Subcutaneous adipose tissue (tissue), 4 donors: Measurements from ENCODE around the gene HBG1. TPM values are rescaled to one million over a fixed set of nuclear protein-coding genes. Genes with fewer than 3 reads are reported as not detected.

Experiments
- total RNA-seq, 4 donors: library from RNA; depleted of rRNA; stranded (reverse); fragments of >200 nt; gene quantifications; one replicate each; pipeline ENCODE4 v1.1.0, GENCODE V29; 2016
- TF ChIP-seq, protein P1 (sequence below): fragments of 450-650 bp; IDR thresholded peaks from one replicate; pipeline ENCODE4 v1.5.1; 2016; ENCODE audit warnings: low read depth, mild to moderate bottlenecking, control low read depth, antibody characterized with exemption, moderate library complexity

The HBG1 gene
- total RNA-seq, 4 donors from 2014 or later = not detected

DNA sequence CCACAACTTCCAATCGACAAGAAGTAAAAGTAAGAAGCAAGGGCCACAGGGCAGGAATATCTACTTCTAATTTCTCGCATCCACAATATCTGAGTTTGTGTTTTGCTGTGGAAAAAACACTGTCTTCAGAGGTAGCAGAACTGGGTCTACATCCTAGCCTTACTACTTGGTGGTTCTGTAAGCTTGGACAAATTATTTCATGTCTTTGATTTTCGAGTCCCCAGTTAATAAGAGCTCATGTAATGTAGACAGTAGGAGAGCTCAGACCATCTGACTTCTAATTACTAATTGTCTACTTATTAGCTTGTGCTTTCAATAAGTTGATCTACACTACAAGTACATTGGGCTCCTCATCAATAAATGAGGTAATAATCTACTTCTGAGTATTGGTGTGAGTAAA lies 33.4 kb upstream of the HBG1 start:
- TF ChIP-seq, protein P1, sequence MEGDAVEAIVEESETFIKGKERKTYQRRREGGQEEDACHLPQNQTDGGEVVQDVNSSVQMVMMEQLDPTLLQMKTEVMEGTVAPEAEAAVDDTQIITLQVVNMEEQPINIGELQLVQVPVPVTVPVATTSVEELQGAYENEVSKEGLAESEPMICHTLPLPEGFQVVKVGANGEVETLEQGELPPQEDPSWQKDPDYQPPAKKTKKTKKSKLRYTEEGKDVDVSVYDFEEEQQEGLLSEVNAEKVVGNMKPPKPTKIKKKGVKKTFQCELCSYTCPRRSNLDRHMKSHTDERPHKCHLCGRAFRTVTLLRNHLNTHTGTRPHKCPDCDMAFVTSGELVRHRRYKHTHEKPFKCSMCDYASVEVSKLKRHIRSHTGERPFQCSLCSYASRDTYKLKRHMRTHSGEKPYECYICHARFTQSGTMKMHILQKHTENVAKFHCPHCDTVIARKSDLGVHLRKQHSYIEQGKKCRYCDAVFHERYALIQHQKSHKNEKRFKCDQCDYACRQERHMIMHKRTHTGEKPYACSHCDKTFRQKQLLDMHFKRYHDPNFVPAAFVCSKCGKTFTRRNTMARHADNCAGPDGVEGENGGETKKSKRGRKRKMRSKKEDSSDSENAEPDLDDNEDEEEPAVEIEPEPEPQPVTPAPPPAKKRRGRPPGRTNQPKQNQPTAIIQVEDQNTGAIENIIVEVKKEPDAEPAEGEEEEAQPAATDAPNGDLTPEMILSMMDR = no peak

DNA sequence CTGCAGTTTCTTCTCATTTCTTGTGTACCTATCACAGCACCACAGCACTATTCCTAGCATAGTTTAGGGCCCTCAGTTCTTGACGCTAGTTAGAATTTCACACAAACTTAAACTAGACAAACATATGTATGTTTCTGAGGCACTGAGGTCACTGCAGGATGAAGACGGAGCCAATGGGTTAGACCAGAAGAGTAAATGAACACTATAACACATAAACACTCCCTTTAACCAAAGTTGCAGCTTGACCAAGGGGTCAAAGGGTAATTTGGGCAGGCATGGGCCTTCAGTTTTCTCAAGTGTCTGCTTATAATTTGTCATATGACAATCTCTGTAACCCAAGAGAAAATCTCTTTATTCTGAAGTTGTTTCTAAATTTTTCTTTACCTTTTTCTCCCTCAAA lies 33.0 kb upstream of the HBG1 start:
- TF ChIP-seq, protein P1 = no peak

DNA sequence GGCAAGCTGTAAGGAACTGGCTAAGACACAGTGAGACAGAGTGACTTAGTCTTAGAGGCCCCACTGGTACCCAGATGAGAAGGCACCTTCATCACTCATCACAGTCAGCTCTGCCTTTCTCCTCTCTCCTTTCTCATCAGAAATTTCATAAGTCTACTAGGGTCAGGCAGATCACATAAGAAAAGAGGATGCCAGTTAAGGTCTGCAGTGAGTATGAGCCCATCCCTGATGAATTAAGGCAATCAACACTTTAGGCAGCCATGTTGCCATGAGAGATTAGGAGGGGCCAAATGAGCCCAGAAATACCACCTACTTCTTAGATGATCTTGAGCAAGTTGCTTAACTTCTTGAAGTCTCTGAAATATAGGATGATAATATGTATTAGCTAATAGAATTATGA lies 31.9 kb upstream of the HBG1 start:
- TF ChIP-seq, protein P1 = no peak

DNA sequence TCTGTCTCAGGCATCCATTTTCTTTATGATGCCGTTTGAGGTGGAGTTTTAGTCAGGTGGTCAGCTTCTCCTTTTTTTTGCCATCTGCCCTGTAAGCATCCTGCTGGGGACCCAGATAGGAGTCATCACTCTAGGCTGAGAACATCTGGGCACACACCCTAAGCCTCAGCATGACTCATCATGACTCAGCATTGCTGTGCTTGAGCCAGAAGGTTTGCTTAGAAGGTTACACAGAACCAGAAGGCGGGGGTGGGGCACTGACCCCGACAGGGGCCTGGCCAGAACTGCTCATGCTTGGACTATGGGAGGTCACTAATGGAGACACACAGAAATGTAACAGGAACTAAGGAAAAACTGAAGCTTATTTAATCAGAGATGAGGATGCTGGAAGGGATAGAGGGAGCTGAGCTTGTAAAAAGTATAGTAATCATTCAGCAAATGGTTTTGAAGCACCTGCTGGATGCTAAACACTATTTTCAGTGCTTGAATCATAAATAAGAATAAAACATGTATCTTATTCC lies 31.0 kb upstream of the HBG1 start:
- TF ChIP-seq, protein P1 = no peak

DNA sequence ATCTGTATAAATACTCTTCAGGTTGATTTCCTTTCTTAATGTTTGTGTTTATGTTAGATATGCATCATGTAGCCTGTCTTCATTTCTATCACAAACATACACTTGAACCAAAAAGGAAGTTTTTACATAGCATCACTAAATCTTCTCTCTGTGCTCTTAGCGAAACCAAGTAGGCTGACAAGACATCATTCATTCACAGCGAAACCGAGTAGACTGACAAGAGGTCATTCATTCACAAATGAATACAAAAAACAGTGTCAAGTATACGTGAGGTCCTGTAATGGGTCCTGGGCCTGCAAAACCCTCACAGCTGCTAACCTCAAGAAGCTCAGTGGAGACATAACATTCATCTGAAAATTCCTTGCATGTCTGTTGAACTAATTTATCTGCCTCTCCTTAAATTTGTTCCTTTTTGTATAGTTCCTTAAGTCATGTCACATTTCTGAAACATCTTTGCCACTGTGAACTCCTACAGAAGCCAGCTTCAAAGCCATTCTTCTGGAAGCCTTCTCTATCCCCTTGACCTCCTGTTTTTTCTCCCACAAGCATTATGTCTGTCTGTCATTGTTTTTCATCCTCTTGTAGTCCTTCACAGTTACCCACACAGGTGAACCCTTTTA lies 29.9 kb upstream of the HBG1 start:
- TF ChIP-seq, protein P1 = no peak

DNA sequence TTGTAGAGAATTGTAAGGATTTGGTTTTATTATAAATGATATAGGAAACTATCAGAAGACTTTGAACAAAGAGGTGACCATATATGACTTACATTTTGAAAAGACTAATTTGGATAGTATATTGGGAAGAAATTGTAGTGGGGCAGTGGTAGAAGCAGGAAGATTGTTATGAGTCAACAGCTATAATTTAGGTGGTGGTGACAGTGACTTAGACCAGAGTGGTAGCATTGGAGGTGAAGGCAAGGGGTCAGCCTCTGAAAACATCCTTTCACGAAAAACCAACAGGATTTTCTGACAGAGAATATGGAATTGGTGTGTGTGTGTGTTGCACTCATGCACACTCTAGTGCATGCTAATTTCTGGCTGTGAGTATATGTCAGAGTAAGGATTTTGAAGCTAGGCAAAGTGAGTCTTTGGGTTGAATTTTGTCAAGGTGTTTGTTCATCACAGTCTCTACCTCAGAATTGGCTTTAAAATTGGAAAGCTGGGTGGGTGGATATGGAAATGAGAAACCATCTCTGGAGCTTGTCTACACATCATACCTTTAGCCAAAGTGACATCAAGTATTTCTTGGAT lies 28.2 kb upstream of the HBG1 start:
- TF ChIP-seq, protein P1 = no peak

DNA sequence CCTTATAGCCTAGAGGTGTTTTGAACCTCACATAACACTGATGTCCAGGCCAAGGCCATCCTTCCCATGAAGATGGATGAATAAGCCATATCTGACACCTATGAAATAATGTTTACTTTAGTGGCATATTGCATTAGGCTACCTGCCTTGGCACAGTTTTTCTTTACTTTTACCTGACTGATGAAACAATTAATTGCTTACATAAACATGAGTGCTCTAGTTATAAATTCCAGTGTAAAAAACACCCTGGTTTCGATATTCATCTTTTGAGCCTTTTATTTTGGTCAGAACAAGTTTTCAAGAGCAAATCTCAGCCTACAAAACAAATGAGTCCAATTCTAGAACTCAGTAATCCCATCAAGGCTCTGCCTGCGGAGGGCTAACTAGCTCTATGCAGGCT lies 27.0 kb upstream of the HBG1 start:
- TF ChIP-seq, protein P1 = no peak
